ENCODE data around the gene UGP2. TPM values are rescaled to one million over a fixed set of nuclear protein-coding genes. Genes with fewer than 3 reads are reported as not detected.

UGP2 gene
- total RNA-seq, 1 experiment from 2014 or later = 134 TPM

DNA sequence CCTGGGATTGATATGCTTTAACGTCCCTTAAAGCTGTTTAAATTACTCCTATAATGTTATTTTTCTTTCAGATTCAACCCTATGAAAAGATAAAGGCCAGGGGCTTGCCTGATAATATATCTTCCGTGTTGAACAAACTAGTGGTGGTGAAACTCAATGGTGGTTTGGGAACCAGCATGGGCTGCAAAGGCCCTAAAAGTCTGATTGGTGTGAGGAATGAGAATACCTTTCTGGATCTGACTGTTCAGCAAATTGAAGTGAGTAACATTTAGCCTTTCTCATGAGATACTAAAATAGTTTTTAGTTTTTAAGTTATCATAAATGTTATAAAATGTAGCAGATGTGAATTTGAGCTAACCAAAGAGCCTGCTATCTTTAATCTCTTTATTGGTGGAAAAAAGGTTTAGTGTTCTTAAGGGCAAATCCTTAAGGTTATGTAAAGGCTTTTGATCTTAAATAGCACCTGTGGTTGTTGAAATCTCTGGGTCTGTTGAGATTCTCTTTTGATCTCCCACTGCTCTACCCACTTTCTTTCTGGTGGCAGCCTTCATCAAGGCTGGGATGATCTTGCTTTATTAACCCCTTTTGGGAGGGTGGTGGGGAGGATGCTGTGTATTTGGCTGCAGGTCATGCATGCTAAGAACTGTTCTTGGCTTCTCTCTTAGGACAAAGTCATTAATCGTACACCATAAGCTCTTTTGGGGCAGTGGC is 40.9 kb downstream of the UGP2 start:
- DNase-seq = no peak
- Mint-ChIP-seq H3K4me1 (ENCODE audit: low read depth, unreplicated experiment) (no peaks in the 10 kb centered on the region), H3K36me3 (ENCODE audit: insufficient read depth, unreplicated experiment) (peaks cover 26% of the 10 kb centered on the region), H3K9me3 (ENCODE audit: low read depth, unreplicated experiment) (no peaks in the 10 kb centered on the region), H3K27me3 (ENCODE audit: unreplicated experiment) (no peaks in the 10 kb centered on the region), H3K27ac (ENCODE audit: unreplicated experiment) (no peak overlapping the region), H3K4me3 (ENCODE audit: low read depth, unreplicated experiment) (no peak overlapping the region)
- no TSS peak for BruUV-seq (replicated peaks)
- TF ChIP-seq, protein P1, sequence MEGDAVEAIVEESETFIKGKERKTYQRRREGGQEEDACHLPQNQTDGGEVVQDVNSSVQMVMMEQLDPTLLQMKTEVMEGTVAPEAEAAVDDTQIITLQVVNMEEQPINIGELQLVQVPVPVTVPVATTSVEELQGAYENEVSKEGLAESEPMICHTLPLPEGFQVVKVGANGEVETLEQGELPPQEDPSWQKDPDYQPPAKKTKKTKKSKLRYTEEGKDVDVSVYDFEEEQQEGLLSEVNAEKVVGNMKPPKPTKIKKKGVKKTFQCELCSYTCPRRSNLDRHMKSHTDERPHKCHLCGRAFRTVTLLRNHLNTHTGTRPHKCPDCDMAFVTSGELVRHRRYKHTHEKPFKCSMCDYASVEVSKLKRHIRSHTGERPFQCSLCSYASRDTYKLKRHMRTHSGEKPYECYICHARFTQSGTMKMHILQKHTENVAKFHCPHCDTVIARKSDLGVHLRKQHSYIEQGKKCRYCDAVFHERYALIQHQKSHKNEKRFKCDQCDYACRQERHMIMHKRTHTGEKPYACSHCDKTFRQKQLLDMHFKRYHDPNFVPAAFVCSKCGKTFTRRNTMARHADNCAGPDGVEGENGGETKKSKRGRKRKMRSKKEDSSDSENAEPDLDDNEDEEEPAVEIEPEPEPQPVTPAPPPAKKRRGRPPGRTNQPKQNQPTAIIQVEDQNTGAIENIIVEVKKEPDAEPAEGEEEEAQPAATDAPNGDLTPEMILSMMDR (IDR thresholded peaks at IDR 0.05; ENCODE audit: unreplicated experiment) = no peak
- CTCF ChIA-PET = no interaction called here
- intact Hi-C loops (cut with micrococcal nuclease; ENCODE audit: unreplicated experiment) = loop anchor here (10.0 kb wide), 1 partner anchor 298 kb away; the partner anchor contains the start of genes MDH1 and WDPCP

GRCh38 chr2:63886445-63886844 is 44.7 kb downstream of the UGP2 start:
- no peak overlapping the region for H3K27ac Mint-ChIP-seq (ENCODE audit: unreplicated experiment)
- peaks cover 38% of the 10 kb centered on the region for H3K36me3 Mint-ChIP-seq (ENCODE audit: insufficient read depth, unreplicated experiment)
- BruUV-seq (replicated peaks) = no TSS peak
- no peaks in the 10 kb centered on the region for H3K4me1 Mint-ChIP-seq (ENCODE audit: low read depth, unreplicated experiment)
- no peaks in the 10 kb centered on the region for H3K27me3 Mint-ChIP-seq (ENCODE audit: unreplicated experiment)
- intact Hi-C loops (cut with micrococcal nuclease; ENCODE audit: unreplicated experiment) = loop anchor here (10.0 kb wide), 1 partner anchor 302 kb away; the partner anchor contains the start of genes MDH1 and WDPCP
- DNase-seq = no peak
- CTCF ChIA-PET = no interaction called here
- no peaks in the 10 kb centered on the region for H3K9me3 Mint-ChIP-seq (ENCODE audit: low read depth, unreplicated experiment)
- TF ChIP-seq, protein P1 (IDR thresholded peaks at IDR 0.05; ENCODE audit: unreplicated experiment) = no peak
- H3K4me3 Mint-ChIP-seq (ENCODE audit: low read depth, unreplicated experiment) = no peak overlapping the region

- no TSS peak for BruUV-seq (replicated peaks)
- Mint-ChIP-seq H3K4me3 (ENCODE audit: low read depth, unreplicated experiment) (no peak overlapping the region), H3K27me3 (ENCODE audit: unreplicated experiment) (no peaks in the 10 kb centered on the region), H3K4me1 (ENCODE audit: low read depth, unreplicated experiment) (no peaks in the 10 kb centered on the region), H3K27ac (ENCODE audit: unreplicated experiment) (no peak overlapping the region), H3K9me3 (ENCODE audit: low read depth, unreplicated experiment) (no peaks in the 10 kb centered on the region), H3K36me3 (ENCODE audit: insufficient read depth, unreplicated experiment) (peaks cover 40% of the 10 kb centered on the region)
- DNase-seq = no peak
- TF ChIP-seq, protein P1 (IDR thresholded peaks at IDR 0.05; ENCODE audit: unreplicated experiment) = no peak
- CTCF ChIA-PET = no interaction called here
- intact Hi-C loops (cut with micrococcal nuclease; ENCODE audit: unreplicated experiment) = loop anchor here (1.0 to 10.0 kb wide), 2 partner anchors 196 to 303 kb away; partner anchors contain the start of genes MDH1 and WDPCP
These were observed 46.4 kb downstream of the UGP2 start for GRCh38 chr2:63888053-63888452.

DNA sequence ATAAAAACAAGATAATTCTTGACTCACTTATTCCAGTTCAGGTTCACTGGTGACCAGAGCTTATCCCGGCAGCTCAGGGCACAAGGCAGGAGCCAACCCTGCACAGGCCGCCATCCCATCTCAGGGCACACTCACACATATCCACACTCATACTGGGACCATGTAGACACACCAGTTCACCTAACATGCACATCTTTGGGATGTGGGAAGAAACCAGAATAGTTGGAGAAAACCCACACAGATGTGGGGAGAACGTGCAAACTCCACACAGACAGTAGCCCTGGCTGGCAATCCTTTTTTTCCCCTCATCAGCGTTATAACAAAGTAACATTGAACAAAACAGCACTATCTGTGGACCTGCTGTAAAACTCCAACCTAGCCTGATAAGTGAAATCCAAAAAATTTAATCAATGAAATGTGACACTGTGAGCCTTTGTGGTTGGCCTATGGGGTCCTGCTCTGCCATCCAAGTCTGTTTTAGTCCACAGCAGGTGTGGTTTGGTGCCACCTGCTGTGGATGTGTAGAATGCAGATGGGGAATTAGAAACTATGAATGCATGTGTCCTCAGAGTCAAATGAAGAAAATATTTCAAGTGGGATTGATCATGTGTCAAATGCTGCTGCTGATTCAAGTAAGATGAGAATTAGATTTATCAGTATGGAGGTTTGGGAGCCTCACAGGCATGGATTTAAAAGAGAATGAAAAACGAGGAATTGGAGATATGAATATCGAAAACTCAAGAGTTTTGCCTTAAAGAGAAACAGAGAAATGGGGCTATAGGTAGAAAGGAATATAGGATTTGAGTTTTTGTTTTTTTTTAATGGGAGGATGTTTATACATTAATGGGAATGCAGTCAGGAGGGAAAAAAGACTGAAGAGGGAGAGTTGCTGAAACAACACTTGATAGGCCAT is 47.0 kb downstream of the UGP2 start:
- CTCF ChIA-PET = no interaction called here
- BruUV-seq (replicated peaks) = no TSS peak
- TF ChIP-seq, protein P1 (IDR thresholded peaks at IDR 0.05; ENCODE audit: unreplicated experiment) = peak; percentile 76
- no peak overlapping the region for H3K27ac Mint-ChIP-seq (ENCODE audit: unreplicated experiment)
- peak; percentile 59 for DNase-seq
- intact Hi-C loops (cut with micrococcal nuclease; ENCODE audit: unreplicated experiment) = loop anchor here (1.0 to 10.0 kb wide), 2 partner anchors 196 to 304 kb away; partner anchors contain the start of genes MDH1 and WDPCP
- H3K4me1 Mint-ChIP-seq (ENCODE audit: low read depth, unreplicated experiment) = no peaks in the 10 kb centered on the region
- H3K27me3 Mint-ChIP-seq (ENCODE audit: unreplicated experiment) = no peaks in the 10 kb centered on the region
- peaks cover 43% of the 10 kb centered on the region for H3K36me3 Mint-ChIP-seq (ENCODE audit: insufficient read depth, unreplicated experiment)
- H3K4me3 Mint-ChIP-seq (ENCODE audit: low read depth, unreplicated experiment) = no peak overlapping the region
- no peaks in the 10 kb centered on the region for H3K9me3 Mint-ChIP-seq (ENCODE audit: low read depth, unreplicated experiment)
